ENCODE measurements around the gene LMO1. TPM values are rescaled to one million over a fixed set of nuclear protein-coding genes. Genes with fewer than 3 reads are reported as not detected.

Gene LMO1
- total RNA-seq, 4 donors from 2014 or later, result 6.2 to 29.4 (median 8.2) TPM

DNA sequence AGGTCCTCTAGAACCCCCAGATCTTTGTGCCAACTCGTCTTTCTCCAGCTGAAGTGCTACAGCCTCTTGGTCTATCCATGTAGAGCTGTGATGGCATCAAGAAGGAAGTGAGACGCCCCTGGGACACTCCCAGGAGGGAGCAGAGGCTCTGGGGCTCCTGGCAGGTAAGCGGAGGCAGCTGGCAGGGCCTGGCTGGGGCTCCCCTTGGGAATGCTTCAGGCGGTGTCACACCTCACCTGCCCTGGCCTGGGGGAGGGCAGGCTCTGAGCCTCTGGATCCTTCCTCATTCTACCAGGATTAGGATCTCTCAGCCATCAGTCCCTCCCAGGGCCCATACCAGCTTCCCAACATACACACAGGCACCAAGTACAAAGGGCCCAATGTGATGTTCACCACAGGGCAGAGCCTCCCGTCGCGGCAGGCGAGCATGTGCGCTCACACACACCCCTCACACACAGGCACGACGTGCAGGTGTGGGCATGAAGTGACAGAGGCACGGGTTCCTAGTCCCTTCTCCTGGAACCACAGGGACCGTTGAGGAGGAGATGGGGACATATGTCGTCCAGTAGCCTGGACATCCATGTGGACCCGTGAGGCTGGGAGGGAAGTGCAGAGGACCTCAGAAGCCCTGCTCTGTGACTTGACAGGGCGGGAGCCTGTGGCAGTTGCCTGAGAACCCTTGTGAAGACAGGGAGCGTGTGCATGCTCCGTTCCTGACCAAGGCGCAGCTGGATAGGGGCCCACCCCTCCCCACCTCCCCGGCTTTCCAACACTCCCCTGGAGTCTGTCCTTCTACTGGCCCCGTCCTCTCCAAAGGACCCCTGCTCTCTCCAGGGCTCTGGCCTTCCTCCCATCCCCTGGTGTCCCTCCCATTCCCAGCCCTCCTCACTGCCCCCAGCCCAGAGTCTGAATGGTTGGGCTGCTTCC is 32.5 kb downstream of the LMO1 start:
- TF ChIP-seq, protein P1, sequence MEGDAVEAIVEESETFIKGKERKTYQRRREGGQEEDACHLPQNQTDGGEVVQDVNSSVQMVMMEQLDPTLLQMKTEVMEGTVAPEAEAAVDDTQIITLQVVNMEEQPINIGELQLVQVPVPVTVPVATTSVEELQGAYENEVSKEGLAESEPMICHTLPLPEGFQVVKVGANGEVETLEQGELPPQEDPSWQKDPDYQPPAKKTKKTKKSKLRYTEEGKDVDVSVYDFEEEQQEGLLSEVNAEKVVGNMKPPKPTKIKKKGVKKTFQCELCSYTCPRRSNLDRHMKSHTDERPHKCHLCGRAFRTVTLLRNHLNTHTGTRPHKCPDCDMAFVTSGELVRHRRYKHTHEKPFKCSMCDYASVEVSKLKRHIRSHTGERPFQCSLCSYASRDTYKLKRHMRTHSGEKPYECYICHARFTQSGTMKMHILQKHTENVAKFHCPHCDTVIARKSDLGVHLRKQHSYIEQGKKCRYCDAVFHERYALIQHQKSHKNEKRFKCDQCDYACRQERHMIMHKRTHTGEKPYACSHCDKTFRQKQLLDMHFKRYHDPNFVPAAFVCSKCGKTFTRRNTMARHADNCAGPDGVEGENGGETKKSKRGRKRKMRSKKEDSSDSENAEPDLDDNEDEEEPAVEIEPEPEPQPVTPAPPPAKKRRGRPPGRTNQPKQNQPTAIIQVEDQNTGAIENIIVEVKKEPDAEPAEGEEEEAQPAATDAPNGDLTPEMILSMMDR (IDR thresholded peaks at IDR 0.05), result no peak
- TF ChIP-seq POLR2AphosphoS5 (IDR thresholded peaks at IDR 0.05), result no peak
- no peak for TF ChIP-seq POLR2A (IDR thresholded peaks at IDR 0.05)
- no peak for TF ChIP-seq EP300 (IDR thresholded peaks at IDR 0.05)
- no peaks in the 10 kb centered on the region for H3K36me3 ChIP-seq
- H3K27ac ChIP-seq, result no peak overlapping the region
- 82% methylated on average over 15 of the region's 21 CpGs for WGBS
- H3K4me1 ChIP-seq, result peaks cover 50% of the 10 kb centered on the region
- H3K9me3 ChIP-seq, result no peaks in the 10 kb centered on the region
- H3K27me3 ChIP-seq, result peaks cover 3% of the 10 kb centered on the region
- no peak overlapping the region for H3K4me3 ChIP-seq
- no peak for DNase-seq (ENCODE audit: low spot score in 2 of 2)

DNA sequence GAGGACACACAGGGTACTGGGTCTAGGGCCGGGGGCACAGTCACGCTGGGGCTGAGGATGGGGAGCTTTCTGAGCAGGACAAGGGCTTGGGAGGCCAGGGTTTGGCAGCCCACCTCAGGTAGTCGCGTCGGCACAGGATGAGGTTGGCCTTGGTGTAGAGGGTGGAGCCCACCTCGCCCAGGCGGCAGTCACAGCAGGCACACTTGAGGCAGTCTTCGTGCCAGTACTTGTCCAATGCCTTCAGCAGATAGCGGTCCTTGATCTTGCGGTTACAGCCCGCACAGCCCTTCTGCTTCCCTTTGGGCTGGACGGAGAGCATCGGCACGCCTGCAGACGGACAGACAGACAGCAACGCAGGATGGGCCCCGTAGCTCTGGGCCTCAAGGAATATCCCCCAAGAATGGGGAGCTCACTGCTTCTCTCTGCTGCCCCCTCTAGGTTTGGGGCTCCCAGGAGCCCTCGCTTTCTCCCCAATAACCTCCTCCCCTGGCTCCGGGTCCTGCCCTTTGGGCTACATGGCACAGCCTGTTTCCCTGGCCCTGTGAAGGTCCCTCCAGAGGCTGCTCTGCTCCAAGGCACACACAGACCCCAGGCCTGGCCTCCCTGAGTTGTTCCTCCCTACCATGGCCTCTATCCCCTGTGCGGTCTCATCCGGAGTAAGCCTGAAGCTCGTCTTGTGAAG is 33.4 kb downstream of the LMO1 start:
- DNase-seq (ENCODE audit: low spot score in 2 of 2), result no peak
- Histone ChIP-seq H3K4me3 (no peak overlapping the region), H3K9me3 (no peaks in the 10 kb centered on the region), H3K27me3 (peaks cover 3% of the 10 kb centered on the region), H3K27ac (no peak overlapping the region), H3K36me3 (no peaks in the 10 kb centered on the region), H3K4me1 (peaks cover 56% of the 10 kb centered on the region)
- TF ChIP-seq EP300 (IDR thresholded peaks at IDR 0.05) (no peak), POLR2A (IDR thresholded peaks at IDR 0.05) (no peak), POLR2AphosphoS5 (IDR thresholded peaks at IDR 0.05) (no peak)
- TF ChIP-seq, protein P1 (IDR thresholded peaks at IDR 0.05), result no peak
- WGBS, result 63% methylated on average over 10 of the region's 22 CpGs

DNA sequence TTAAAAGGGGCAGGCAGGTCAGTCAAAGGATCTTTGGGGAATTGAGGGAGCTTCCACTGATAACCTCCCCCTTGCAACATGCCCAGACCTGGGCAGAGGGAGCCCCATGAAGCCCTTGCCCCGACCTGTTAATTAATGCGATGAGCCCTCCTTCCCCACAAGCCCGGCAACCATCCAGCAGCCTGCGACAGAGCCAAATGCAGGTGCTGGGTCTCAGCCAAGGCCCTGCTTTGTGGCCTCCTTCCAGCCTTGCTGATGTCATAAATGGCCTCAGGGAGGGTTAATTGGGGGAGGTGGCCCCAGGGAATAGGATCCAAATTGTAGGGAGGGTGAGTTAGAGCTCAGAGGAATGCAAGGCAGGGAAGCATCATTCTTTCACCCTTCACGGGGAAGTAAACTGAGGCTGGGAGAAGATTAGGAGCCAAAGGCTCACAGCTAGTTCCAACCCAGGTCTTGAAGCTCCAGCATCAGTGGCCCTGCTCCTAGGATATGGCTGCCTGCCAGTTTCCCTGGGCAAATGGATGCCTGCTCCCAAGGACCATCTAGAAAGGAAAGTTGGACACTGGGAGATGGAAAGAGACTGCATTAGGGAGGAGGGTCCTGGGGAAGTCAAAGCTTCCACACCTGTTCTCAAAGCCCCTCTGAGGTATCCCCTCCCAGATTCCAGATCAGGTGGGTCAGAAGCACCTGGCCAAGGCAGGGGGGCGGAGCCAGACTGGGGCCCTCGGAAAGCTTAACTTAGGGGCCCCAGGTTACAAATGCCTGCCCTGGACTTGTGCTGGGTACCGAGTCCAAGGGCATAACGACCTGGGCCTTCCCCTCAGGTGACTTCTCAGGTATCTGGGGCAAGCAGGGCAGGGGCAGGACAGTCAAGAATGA is 34.1 kb downstream of the LMO1 start:
- WGBS, result 60% methylated on average over 7 of the region's 9 CpGs
- Histone ChIP-seq H3K27ac (no peak overlapping the region), H3K27me3 (peaks cover 3% of the 10 kb centered on the region), H3K4me3 (no peak overlapping the region), H3K9me3 (no peaks in the 10 kb centered on the region), H3K36me3 (no peaks in the 10 kb centered on the region), H3K4me1 (peaks cover 54% of the 10 kb centered on the region)
- DNase-seq (ENCODE audit: low spot score in 2 of 2), result no peak
- no peak for TF ChIP-seq POLR2A (IDR thresholded peaks at IDR 0.05)
- no peak for TF ChIP-seq POLR2AphosphoS5 (IDR thresholded peaks at IDR 0.05)
- TF ChIP-seq, protein P1 (IDR thresholded peaks at IDR 0.05), result no peak
- no peak for TF ChIP-seq EP300 (IDR thresholded peaks at IDR 0.05)

DNA sequence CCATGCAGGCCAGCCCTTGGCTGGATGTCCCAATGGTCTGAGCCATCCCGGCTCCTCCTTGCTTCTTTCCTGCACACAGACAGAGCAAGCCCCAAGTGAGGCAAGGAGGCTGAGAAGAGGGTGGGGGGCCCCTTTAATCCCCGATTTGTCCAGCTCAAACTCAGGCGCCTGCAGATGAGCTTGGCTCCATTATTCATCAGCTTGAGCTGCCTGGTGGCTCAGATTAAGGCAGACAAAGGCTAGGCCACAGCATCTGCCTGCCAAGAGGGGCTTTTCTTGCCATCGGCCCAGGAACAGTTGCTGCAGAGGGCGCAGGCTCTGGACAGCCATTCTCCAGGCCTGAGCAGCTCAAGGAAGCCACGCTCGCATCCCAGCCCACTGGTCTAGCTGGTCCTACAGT is 35.4 kb downstream of the LMO1 start:
- peaks cover 3% of the 10 kb centered on the region for H3K27me3 ChIP-seq
- WGBS, result 80% methylated on average over 1 of the region's 7 CpGs
- H3K4me1 ChIP-seq, result peaks cover 49% of the 10 kb centered on the region
- H3K27ac ChIP-seq, result no peak overlapping the region
- H3K4me3 ChIP-seq, result no peak overlapping the region
- TF ChIP-seq POLR2AphosphoS5 (IDR thresholded peaks at IDR 0.05), result no peak
- TF ChIP-seq, protein P1 (IDR thresholded peaks at IDR 0.05), result no peak
- TF ChIP-seq POLR2A (IDR thresholded peaks at IDR 0.05), result no peak
- no peak for TF ChIP-seq EP300 (IDR thresholded peaks at IDR 0.05)
- no peaks in the 10 kb centered on the region for H3K36me3 ChIP-seq
- DNase-seq (ENCODE audit: low spot score in 2 of 2), result no peak
- H3K9me3 ChIP-seq, result no peaks in the 10 kb centered on the region

Data from suprapubic skin (tissue), 4 donors.